Measurements from ENCODE around the gene BAAT. TPM values are rescaled to one million over a fixed set of nuclear protein-coding genes. Genes with fewer than 3 reads are reported as not detected.

The BAAT gene
- total and polyA plus RNA-seq, 2 of the 13 experiments (the other 11 are each of a cell fraction or from before 2014, with no cell fraction given) = 0.71 to 7.9 TPM

DNA sequence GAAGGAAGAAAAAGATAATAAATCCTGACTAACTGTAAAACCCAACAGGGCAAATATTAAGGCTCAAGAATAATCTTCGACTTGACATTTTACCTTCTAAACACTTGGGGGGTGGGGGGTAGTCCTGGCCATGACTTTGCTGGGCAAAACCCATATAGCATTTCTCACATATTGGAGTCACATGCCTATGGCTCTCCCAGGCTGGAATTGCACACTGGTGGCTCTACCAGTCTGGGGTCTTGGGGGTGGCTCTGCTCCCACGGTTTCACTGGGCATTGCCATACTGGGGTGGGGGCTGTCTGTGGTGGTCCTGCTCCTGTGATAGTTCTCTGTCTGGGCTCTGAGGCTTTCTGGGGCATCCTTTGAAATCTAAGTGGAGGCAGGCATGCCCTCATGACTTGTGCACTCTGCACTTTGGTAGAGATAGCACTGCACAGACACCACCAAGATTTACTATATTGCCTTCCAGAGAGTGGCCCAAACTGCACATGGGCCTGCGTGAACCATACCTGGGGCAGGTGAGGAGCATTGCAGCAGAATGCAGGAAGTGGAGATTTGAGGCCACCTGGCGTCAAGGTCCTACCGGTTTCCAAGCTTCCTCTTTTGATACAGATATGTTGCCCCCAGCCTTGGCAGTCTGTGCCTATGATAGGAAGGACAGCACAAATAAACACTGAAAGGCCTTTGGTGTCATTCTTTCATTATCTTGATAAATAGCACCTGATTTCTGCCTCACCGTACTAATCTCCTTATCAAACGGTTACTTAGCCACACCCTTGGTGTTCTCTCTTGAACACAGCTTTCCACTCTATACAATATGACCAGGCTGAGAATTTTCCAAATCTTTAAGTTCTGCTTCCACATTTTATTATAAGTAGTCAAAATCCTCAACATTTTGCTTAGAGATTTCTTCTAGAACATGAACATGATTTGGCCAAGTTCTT, 29.8 kb downstream of the BAAT start (continued):
- TF ChIP-seq NFIB (CRISPR knock-in tag; IDR thresholded peaks at IDR 0.05; ENCODE audit: borderline replicate concordance) = no peak
- 0 out of 2 replicates have a peak, but pooled peaks have one; percentile 34 for TF ChIP-seq ZNF83 (CRISPR knock-in tag; IDR thresholded peaks at IDR 0.05; ENCODE audit: borderline replicate concordance)
- 0 out of 2 replicates have a peak, but pooled peaks have one; percentile 61 for TF ChIP-seq FLYWCH1 (CRISPR knock-in tag; IDR thresholded peaks at IDR 0.05)
- TF ChIP-seq POLR2A (IDR thresholded peaks at IDR 0.05; ENCODE audit: insufficient read depth in 1 of 2, low read depth in 2 of 2, low read length in 2 of 2) = peak in 1 of 2 experiments; percentile 41; a peak in 2 of 4 replicates
- 0 out of 2 replicates have a peak, but pooled peaks have one; percentile 41 for TF ChIP-seq SSRP1 (CRISPR knock-in tag; IDR thresholded peaks at IDR 0.05)
- no peak for TF ChIP-seq RBM22 (optimal IDR thresholded peaks at IDR 0.05; ENCODE audit: low read length)
- no peak for TF ChIP-seq MEIS2 (CRISPR knock-in tag; IDR thresholded peaks at IDR 0.05)
- TF ChIP-seq ZNF652 (CRISPR knock-in tag; IDR thresholded peaks at IDR 0.05; ENCODE audit: borderline replicate concordance, low read depth) = no peak
- no peak for TF ChIP-seq MIXL1 (CRISPR knock-in tag; IDR thresholded peaks at IDR 0.05)
- TF ChIP-seq, protein P1, sequence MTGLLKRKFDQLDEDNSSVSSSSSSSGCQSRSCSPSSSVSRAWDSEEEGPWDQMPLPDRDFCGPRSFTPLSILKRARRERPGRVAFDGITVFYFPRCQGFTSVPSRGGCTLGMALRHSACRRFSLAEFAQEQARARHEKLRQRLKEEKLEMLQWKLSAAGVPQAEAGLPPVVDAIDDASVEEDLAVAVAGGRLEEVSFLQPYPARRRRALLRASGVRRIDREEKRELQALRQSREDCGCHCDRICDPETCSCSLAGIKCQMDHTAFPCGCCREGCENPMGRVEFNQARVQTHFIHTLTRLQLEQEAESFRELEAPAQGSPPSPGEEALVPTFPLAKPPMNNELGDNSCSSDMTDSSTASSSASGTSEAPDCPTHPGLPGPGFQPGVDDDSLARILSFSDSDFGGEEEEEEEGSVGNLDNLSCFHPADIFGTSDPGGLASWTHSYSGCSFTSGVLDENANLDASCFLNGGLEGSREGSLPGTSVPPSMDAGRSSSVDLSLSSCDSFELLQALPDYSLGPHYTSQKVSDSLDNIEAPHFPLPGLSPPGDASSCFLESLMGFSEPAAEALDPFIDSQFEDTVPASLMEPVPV (CRISPR knock-in tag; IDR thresholded peaks at IDR 0.05) = peak; percentile 56; the same call in 1 of the 2 replicates
- TF ChIP-seq, protein P2, sequence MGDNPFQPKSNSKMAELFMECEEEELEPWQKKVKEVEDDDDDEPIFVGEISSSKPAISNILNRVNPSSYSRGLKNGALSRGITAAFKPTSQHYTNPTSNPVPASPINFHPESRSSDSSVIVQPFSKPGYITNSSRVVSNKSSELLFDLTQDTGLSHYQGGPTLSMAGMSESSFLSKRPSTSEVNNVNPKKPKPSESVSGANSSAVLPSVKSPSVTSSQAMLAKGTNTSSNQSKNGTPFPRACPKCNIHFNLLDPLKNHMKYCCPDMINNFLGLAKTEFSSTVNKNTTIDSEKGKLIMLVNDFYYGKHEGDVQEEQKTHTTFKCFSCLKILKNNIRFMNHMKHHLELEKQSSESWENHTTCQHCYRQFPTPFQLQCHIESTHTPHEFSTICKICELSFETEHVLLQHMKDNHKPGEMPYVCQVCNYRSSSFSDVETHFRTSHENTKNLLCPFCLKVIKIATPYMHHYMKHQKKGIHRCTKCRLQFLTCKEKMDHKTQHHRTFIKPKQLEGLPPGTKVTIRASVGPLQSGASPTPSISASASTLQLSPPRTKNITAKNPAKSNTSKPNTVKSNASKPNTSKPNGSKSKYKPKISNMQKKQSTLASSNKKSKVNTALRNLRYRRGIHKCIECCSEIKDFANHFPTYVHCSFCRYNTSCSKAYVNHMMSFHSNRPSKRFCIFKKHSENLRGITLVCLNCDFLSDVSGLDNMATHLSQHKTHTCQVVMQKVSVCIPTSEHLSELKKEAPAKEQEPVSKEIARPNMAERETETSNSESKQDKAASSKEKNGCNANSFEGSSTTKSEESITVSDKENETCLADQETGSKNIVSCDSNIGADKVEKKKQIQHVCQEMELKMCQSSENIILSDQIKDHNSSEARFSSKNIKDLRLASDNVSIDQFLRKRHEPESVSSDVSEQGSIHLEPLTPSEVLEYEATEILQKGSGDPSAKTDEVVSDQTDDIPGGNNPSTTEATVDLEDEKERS (CRISPR knock-in tag; IDR thresholded peaks at IDR 0.05) = peak; percentile 53; the same call in 1 of the 2 replicates
- TF ChIP-seq ATF1 (CRISPR knock-in tag; IDR thresholded peaks at IDR 0.05) = 0 out of 2 replicates have a peak, but pooled peaks have one; percentile 16
- TF ChIP-seq SALL2 (CRISPR knock-in tag; IDR thresholded peaks at IDR 0.05) = peak; percentile 17; the same call in 1 of the 2 replicates
- no peak for TF ChIP-seq TOPORS (CRISPR knock-in tag; IDR thresholded peaks at IDR 0.05)
- peak; percentile 36; the same call in 1 of the 2 replicates for TF ChIP-seq RXRA (CRISPR knock-in tag; IDR thresholded peaks at IDR 0.05)
- TF ChIP-seq ZNF598 (CRISPR knock-in tag; IDR thresholded peaks at IDR 0.05; ENCODE audit: borderline replicate concordance) = peak; percentile 59; the same call in 1 of the 2 replicates
- TF ChIP-seq ZNF558 (CRISPR knock-in tag; IDR thresholded peaks at IDR 0.05; ENCODE audit: borderline replicate concordance) = no peak
- peak; percentile 77; the same call in 1 of the 2 replicates for TF ChIP-seq ZNF276 (CRISPR knock-in tag; IDR thresholded peaks at IDR 0.05; ENCODE audit: low read depth)
- TF ChIP-seq SUZ12 (IDR thresholded peaks at IDR 0.05; ENCODE audit: low read depth, low read length) = no peak
- TF ChIP-seq ZNF350 (CRISPR knock-in tag; IDR thresholded peaks at IDR 0.05; ENCODE audit: borderline replicate concordance, low read depth) = peak; percentile 77; the same call in 1 of the 2 replicates
- TF ChIP-seq ZNF44 (CRISPR knock-in tag; IDR thresholded peaks at IDR 0.05) = 0 out of 2 replicates have a peak, but pooled peaks have one; percentile 45
- TF ChIP-seq ZNF790 (CRISPR knock-in tag; IDR thresholded peaks at IDR 0.05; ENCODE audit: borderline replicate concordance) = no peak
- TF ChIP-seq EED (CRISPR knock-in tag; IDR thresholded peaks at IDR 0.05) = no peak

All from HepG2 (cell line).